HCT116 (cell line): Measurements from ENCODE around the gene RGCC.

Experiments used
- CEBPB ChIP-seq: IDR thresholded peaks from 2 replicates; pipeline ENCODE4 v1.6.1; 2012; ENCODE audit warnings: low read depth
- CTCF ChIP-seq, 3 experiments: fragments of 200-600 bp in 1 of 3; sonication (generic) in 1 of 3; IDR thresholded peaks in 2 of 3; conservative IDR thresholded peaks in 1 of 3; 2 replicates each; pipeline ENCODE4 v1.5.1; 2012 to 2017; ENCODE audit warnings: low read depth in 2 of 3, low read length in 2 of 3, antibody characterized with exemption in 1 of 3, borderline replicate concordance in 1 of 3, control low read depth in 1 of 3, mild to moderate bottlenecking in 1 of 3, mixed read lengths in 1 of 3, mixed run types in 1 of 3, moderate library complexity in 1 of 3; ENCODE audit not compliant: insufficient read depth in 1 of 3
- EGR1 ChIP-seq: IDR thresholded peaks from 2 replicates; pipeline ENCODE4 v1.6.1; 2012; ENCODE audit warnings: low read depth
- EZH2 ChIP-seq: fragments of 200-600 bp; sonication (generic); IDR thresholded peaks from 2 replicates; pipeline ENCODE4 v1.6.1; 2017; ENCODE audit warnings: antibody characterized with exemption, mixed run types
- POLR2A ChIP-seq: IDR thresholded peaks from 2 replicates; pipeline ENCODE4 v1.7.0; 2011; ENCODE audit warnings: borderline replicate concordance; ENCODE audit not compliant: insufficient read depth, insufficient read length; ENCODE audit errors: extremely low read depth
- POLR2AphosphoS5 ChIP-seq: IDR thresholded peaks from 2 replicates; pipeline ENCODE4 v1.6.1; 2011; ENCODE audit warnings: mild to moderate bottlenecking, low read depth, low read length, moderate library complexity
- REST ChIP-seq: IDR thresholded peaks from 2 replicates; pipeline ENCODE4 v1.6.1; 2012; ENCODE audit warnings: low read depth

- no peak for TF ChIP-seq CTCF (IDR thresholded peaks at IDR 0.05 in 2 of 3, conservative IDR thresholded peaks at IDR 0.05 in 1 of 3; ENCODE audit: borderline replicate concordance in 1 of 3, insufficient read depth in 1 of 3, low read depth in 2 of 3, low read length in 2 of 3)
- TF ChIP-seq REST: no peak
- TF ChIP-seq EZH2: no peak
- TF ChIP-seq POLR2A: no peak
- no peak for TF ChIP-seq POLR2AphosphoS5
- no peak for TF ChIP-seq EGR1
- no peak for TF ChIP-seq CEBPB
Observed at GRCh38 chr13:41468631-41469030, 11.3 kb downstream of the RGCC start.
